ENCODE results near the gene TBC1D32.
"Not testable (repeated sequence)": the region's sequence is repeated elsewhere in the genome, so short reads cannot be mapped to it uniquely, and the experiment has no call there.

The TBC1D32 gene

GRCh38 chr6:121319112-121319553 lies 15.1 kb downstream of the TBC1D32 start:
- Mint-ChIP-seq H3K27me3 (ENCODE audit: low read depth) (no peaks in the 10 kb centered on the region), H3K4me1 (no peaks in the 10 kb centered on the region), H3K36me3 (ENCODE audit: low read depth) (peaks cover 10% of the 10 kb centered on the region), H3K27ac (no peak overlapping the region), H3K9me3 (no peaks in the 10 kb centered on the region), H3K4me3 (peak overlapping the region in 2 of 3 experiments; percentile 38 to 56)
- peak; percentile 45 to 78 (median 56) for TF ChIP-seq CTCF (IDR thresholded peaks at IDR 0.05; ENCODE audit: unreplicated experiment in 3 of 3)

- H3K9me3 Mint-ChIP-seq = no peaks in the 10 kb centered on the region
- no peak overlapping the region for H3K4me3 Mint-ChIP-seq
- H3K4me1 Mint-ChIP-seq = no peaks in the 10 kb centered on the region
- no peak overlapping the region for H3K27ac Mint-ChIP-seq
- H3K27me3 Mint-ChIP-seq (ENCODE audit: low read depth) = no peaks in the 10 kb centered on the region
- TF ChIP-seq CTCF (IDR thresholded peaks at IDR 0.05; ENCODE audit: unreplicated experiment in 3 of 3) = no peak
- H3K36me3 Mint-ChIP-seq (ENCODE audit: low read depth) = peaks cover 8% of the 10 kb centered on the region
These were observed 19.7 kb downstream of the TBC1D32 start for GRCh38 chr6:121314381-121315112.

GRCh38 chr6:121311814-121312213 lies 22.5 kb downstream of the TBC1D32 start:
- H3K4me1 Mint-ChIP-seq; H3K27ac Mint-ChIP-seq; H3K27me3 Mint-ChIP-seq (ENCODE audit: low read depth); H3K9me3 Mint-ChIP-seq; H3K36me3 Mint-ChIP-seq (ENCODE audit: low read depth); H3K4me3 Mint-ChIP-seq: not testable (repeated sequence)

- TF ChIP-seq CTCF (IDR thresholded peaks at IDR 0.05; ENCODE audit: unreplicated experiment in 3 of 3) = no peak
- Mint-ChIP-seq H3K4me1 (no peaks in the 10 kb centered on the region), H3K4me3 (no peak overlapping the region), H3K9me3 (no peaks in the 10 kb centered on the region), H3K27me3 (ENCODE audit: low read depth) (no peaks in the 10 kb centered on the region), H3K27ac (no peak overlapping the region), H3K36me3 (ENCODE audit: low read depth) (peaks cover 4% of the 10 kb centered on the region)
These were observed 23.8 kb downstream of the TBC1D32 start for GRCh38 chr6:121310495-121310894.

GRCh38 chr6:121309768-121310469 lies 24.4 kb downstream of the TBC1D32 start:
- Mint-ChIP-seq H3K36me3 (ENCODE audit: low read depth) (peaks cover 4% of the 10 kb centered on the region), H3K4me3 (no peak overlapping the region), H3K27me3 (ENCODE audit: low read depth) (no peaks in the 10 kb centered on the region), H3K4me1 (no peaks in the 10 kb centered on the region), H3K9me3 (no peaks in the 10 kb centered on the region), H3K27ac (no peak overlapping the region)
- TF ChIP-seq CTCF (IDR thresholded peaks at IDR 0.05; ENCODE audit: unreplicated experiment in 3 of 3) = no peak

GRCh38 chr6:121305957-121306607 lies 28.2 kb downstream of the TBC1D32 start:
- H3K36me3 Mint-ChIP-seq (ENCODE audit: low read depth) = peaks cover 7% of the 10 kb centered on the region
- H3K27me3 Mint-ChIP-seq (ENCODE audit: low read depth) = no peaks in the 10 kb centered on the region
- peak; percentile 61 to 76 (median 62) for TF ChIP-seq CTCF (IDR thresholded peaks at IDR 0.05; ENCODE audit: unreplicated experiment in 3 of 3)
- H3K4me3 Mint-ChIP-seq = no peak overlapping the region
- no peaks in the 10 kb centered on the region for H3K4me1 Mint-ChIP-seq
- H3K9me3 Mint-ChIP-seq = no peaks in the 10 kb centered on the region
- H3K27ac Mint-ChIP-seq = no peak overlapping the region

Measured in nephron (organoid).